Naive thymus-derived CD4-positive, alpha-beta T cell (primary cell): ENCODE data around the gene TRIP12. TPM values are rescaled to one million over a fixed set of nuclear protein-coding genes. Genes with fewer than 3 reads are reported as not detected.
A peak's percentile ranks its signal among the peaks of the same experiment; 100 is the strongest.
"Not testable (repeated sequence)": the region's sequence is repeated elsewhere in the genome, so short reads cannot be mapped to it uniquely, and the experiment has no call there.

Source experiments
- ATAC-seq: fragments of 150-1000 bp; cut with Tn5 transposase; 2 replicates; pipeline ENCODE4 v1.10.0; 2021; ENCODE audit warnings: mild to moderate bottlenecking, moderate library complexity
- CTCF ChIA-PET: fragments of 350-600 bp; sonication (Branson Sonifier 250); formaldehyde crosslinking; loops from one replicate; lab custom pipeline; 2021; ENCODE audit warnings: antibody characterized with exemption; lab: Charles Lee
- POLR2A ChIA-PET: fragments of 350-600 bp; sonication (Branson Sonifier 250); formaldehyde crosslinking; loops from one replicate; lab custom pipeline; 2021; ENCODE audit warnings: antibody characterized with exemption, inconsistent platforms; lab: Charles Lee
- DNase-seq, 9 donors: peaks; one replicate each; pipeline versions ENCODE4 v3.0.0 to v3.0.0-alpha.2; 2020 to 2022; ENCODE audit warnings: mixed read lengths in 1 of 9
- H3K27ac ChIP-seq: one replicate; pipeline ENCODE4 v1.7.0; 2013; ENCODE audit warnings: mild to moderate bottlenecking, low read depth, low read length, moderate library complexity
- H3K27me3 ChIP-seq, 2 donors: one replicate each; pipeline ENCODE4 v1.7.0; 2013; ENCODE audit warnings: low read length in 2 of 2, mild to moderate bottlenecking in 2 of 2, moderate library complexity in 2 of 2; ENCODE audit not compliant: control insufficient read depth in 2 of 2, insufficient read depth in 2 of 2
- H3K36me3 ChIP-seq, 3 experiments: 1 replicate in 2 of 3; 2 replicates in 1 of 3; pipeline ENCODE4 v1.7.0; 2013; ENCODE audit warnings: low read length in 3 of 3, mild to moderate bottlenecking in 3 of 3, moderate library complexity in 1 of 3; ENCODE audit not compliant: insufficient read depth in 3 of 3, control insufficient read depth in 2 of 3
- H3K4me1 ChIP-seq, 2 donors: one replicate each; pipeline ENCODE4 v1.7.0; 2013; ENCODE audit warnings: low read length in 2 of 2, mild to moderate bottlenecking in 2 of 2, moderate library complexity in 1 of 2; ENCODE audit not compliant: control insufficient read depth in 2 of 2, insufficient read depth in 2 of 2
- H3K4me3 ChIP-seq: 2 replicates; pipeline ENCODE4 v1.7.0; 2013; ENCODE audit warnings: mild to moderate bottlenecking, low read length
- H3K9me3 ChIP-seq, 3 experiments: 1 replicate in 2 of 3; 2 replicates in 1 of 3; pipeline ENCODE4 v1.7.0; 2013; ENCODE audit warnings: low read length in 3 of 3; ENCODE audit not compliant: control insufficient read depth in 2 of 3
- H3K27ac Mint-ChIP-seq, 9 donors: one replicate each; pipeline ENCODE4 v1.8.0; 2020 to 2022; ENCODE audit warnings: mixed read lengths in 9 of 9, mild to moderate bottlenecking in 8 of 9, moderate library complexity in 5 of 9, inconsistent platforms in 2 of 9
- H3K27me3 Mint-ChIP-seq, 5 donors: one replicate each; pipeline ENCODE4 v1.8.0; 2021 to 2022; ENCODE audit warnings: mixed read lengths in 5 of 5, mild to moderate bottlenecking in 1 of 5
- H3K36me3 Mint-ChIP-seq, 5 donors: one replicate each; pipeline ENCODE4 v1.8.0; 2020 to 2022; ENCODE audit warnings: mixed read lengths in 5 of 5, mild to moderate bottlenecking in 3 of 5, inconsistent platforms in 1 of 5
- H3K4me1 Mint-ChIP-seq, 7 donors: one replicate each; pipeline ENCODE4 v1.8.0; 2020 to 2022; ENCODE audit warnings: mixed read lengths in 7 of 7, mild to moderate bottlenecking in 3 of 7, inconsistent platforms in 1 of 7
- H3K4me3 Mint-ChIP-seq, 10 donors: one replicate each; pipeline ENCODE4 v1.8.0; 2020 to 2022; ENCODE audit warnings: mild to moderate bottlenecking in 10 of 10, mixed read lengths in 10 of 10, moderate library complexity in 6 of 10, inconsistent platforms in 2 of 10
- H3K9me3 Mint-ChIP-seq, 11 donors: one replicate each; pipeline ENCODE4 v1.8.0; 2020 to 2022; ENCODE audit warnings: mixed read lengths in 11 of 11, mild to moderate bottlenecking in 4 of 11, inconsistent platforms in 1 of 11, moderate library complexity in 1 of 11
- intact Hi-C, 2 donors: fragments of 100-400 bp; cut with micrococcal nuclease; formaldehyde crosslinking; loops; one replicate each; pipeline ENCODE4 v1.15.1; 2023
- polyA plus RNA-seq, 2 donors: library from polyadenylated mRNA; unstranded; fragments of 300-500 nt; fragmentation: Illumina TruSeq; gene quantifications; one replicate each; pipeline ENCODE4 v1.2.3, GENCODE V29; 2021
- total RNA-seq, 6 experiments: library from RNA in 5 of 6; stranded (reverse) in 5 of 6; gene quantifications; 1 replicate in 5 of 6; 2 replicates in 1 of 6; pipeline ENCODE4 v1.2.3 and lab custom pipeline; 2021 to 2026

Gene TRIP12
- total RNA-seq (100 to 1,000 TPM; 184 to 247 (median 231) TPM), polyA plus RNA-seq (10 to 100 TPM; 34.8 to 60.2 TPM), total RNA-seq (lab: John Stamatoyannopoulos, UW) (233 reads per million, percentile 94 among the genes with 10 or more reads in this experiment)

DNA sequence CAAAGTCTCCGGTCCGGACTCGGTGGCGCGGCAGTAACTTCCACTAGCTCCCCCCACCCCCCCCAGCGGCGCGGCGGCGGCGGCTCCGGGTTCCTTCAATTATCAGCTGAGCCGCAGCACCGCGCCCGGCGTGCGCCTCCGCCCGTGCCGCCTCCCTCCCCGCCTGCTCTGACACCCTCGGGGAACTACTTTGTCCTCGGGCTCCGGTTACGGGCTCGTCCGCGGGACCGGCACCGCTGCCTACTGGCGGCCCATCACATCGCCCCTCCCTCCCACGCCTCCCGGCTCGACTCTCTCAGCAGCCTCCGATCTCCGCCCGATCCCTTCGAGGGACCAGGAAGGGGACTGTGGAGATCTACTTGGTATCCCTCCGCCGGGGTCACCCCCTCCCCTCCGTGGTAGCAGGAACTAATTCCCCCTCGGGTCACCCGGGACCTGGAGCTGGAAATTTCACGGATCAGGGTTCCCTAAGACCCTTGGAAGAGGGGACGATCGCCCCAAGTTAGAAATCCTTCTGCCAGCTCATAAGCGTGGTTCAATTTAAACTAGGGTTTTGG is at the start of gene TRIP12:
Gene TRIP12, minus strand, starts transcription at position 118 of the 557 bp plus-strand sequence. CDS start 41,930 bp downstream, outside the sequence.
- peaks cover 18 to 35% of the 10 kb centered on the region in 2 donors for H3K4me1 ChIP-seq
- Mint-ChIP-seq H3K4me1 (peaks cover 30 to 62% (median 49%) of the 10 kb centered on the region in 7 donors), H3K36me3 (peaks cover 5 to 15% (median 7%) of the 10 kb centered on the region in 5 donors), H3K4me3 (peak within 1 kb of the TSS; percentile 85 to 99 (median 96)), H3K27me3 (no peaks in the 10 kb centered on the region), H3K27ac (peak within 1 kb of the TSS; percentile 93 to 100 (median 98)), H3K9me3 (peaks cover 0 to 10% (median 0%) of the 10 kb centered on the region in 11 donors)
- DNase-seq (peak; percentile 87 to 97 (median 95)), ATAC-seq (peak; percentile 88)
- H3K4me3 ChIP-seq: peak within 1 kb of the TSS; percentile 99
- intact Hi-C loops: loop anchor here (1.0 to 10.0 kb wide), 15 partner anchors 69 to 1859 kb away; partner anchors contain the start of genes PSMD1 (in 2 of the 2), CAB39 (in 1 of the 2), NCL (in 1 of the 2) and PDE6D (in 1 of the 2)
- H3K27ac ChIP-seq: peak within 1 kb of the TSS; percentile 98
- H3K36me3 ChIP-seq: peaks cover 0 to 16% (median 0%) of the 10 kb centered on the region in 3 experiments
- no peaks in the 10 kb centered on the region for H3K27me3 ChIP-seq
- POLR2A ChIA-PET: interaction anchor here (0.6 to 1.8 kb wide), 7 partner anchors 9 to 693 kb away, joined by 3 to 13 read pairs (median 4); no protein-coding TSS in a partner anchor
- CTCF ChIA-PET: interaction anchor here (0.6 to 1.3 kb wide), 2 partner anchors 93 to 128 kb away, joined by 3 read pairs; no protein-coding TSS in a partner anchor
- no peaks in the 10 kb centered on the region for H3K9me3 ChIP-seq

DNA sequence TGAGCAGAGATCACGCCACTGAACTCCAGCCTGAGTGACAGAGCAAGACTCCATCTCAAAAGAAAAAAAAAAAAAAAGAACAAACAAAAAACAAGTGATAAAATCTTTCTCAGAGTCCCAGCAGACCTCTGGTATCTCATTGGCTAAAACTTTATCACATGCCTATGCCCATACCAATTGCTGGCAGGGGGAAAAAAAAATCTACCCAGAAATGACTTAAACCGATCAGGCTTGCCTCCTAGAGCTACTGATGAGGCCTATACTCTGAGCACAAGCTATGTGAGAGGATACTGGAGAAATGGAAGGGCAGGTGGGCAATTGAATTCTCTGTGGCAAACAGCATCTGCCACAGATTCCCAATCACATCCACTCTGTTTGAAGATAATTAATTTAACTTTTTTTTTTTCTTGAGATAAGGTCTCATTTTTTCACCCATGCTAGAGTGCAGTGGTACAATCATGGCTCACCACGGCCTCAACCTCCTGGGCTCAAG is 49.5 kb upstream of the TRIP12 start:
- Histone ChIP-seq H3K4me1 (no peaks in the 10 kb centered on the region), H3K9me3 (no peaks in the 10 kb centered on the region), H3K36me3 (no peaks in the 10 kb centered on the region), H3K27me3 (no peaks in the 10 kb centered on the region), H3K4me3 (no peak overlapping the region), H3K27ac (no peak overlapping the region)
- no peaks in the 10 kb centered on the region for H3K4me1 Mint-ChIP-seq
- no peak overlapping the region for H3K4me3 Mint-ChIP-seq
- no peak for ATAC-seq
- ChIA-PET POLR2A (interaction anchor here (0.7 kb wide), 1 partner anchor 853 kb away, joined by 5 read pairs; no protein-coding TSS in a partner anchor), CTCF (no interaction called here)
- H3K36me3 Mint-ChIP-seq: peaks cover 0 to 6% (median 0%) of the 10 kb centered on the region in 5 donors
- no peak for DNase-seq
- intact Hi-C loops: no loop called here
- H3K9me3 Mint-ChIP-seq: peaks cover 0 to 2% (median 0%) of the 10 kb centered on the region in 11 donors
- no peak overlapping the region for H3K27ac Mint-ChIP-seq
- no peaks in the 10 kb centered on the region for H3K27me3 Mint-ChIP-seq

DNA sequence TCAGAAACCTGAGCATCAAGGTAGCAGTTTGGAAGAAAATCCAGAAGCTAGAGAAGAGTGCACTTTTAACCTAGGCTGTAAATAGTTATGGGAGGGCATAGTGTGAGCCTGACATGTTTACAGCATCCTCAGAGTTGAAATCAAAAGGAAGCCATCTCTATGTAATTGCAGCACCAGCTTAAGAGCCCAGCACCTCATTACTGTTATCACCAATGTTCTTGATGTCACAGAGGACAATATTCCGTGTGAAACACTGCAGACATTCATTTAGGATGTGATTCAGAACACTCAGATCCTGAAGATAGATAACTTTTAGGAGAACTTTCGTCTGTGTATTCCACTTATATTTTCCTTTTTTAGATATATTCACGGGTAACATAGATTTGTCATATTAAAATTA is 48.6 kb upstream of the TRIP12 start:
- DNase-seq: no peak
- no peaks in the 10 kb centered on the region for H3K27me3 ChIP-seq
- no peaks in the 10 kb centered on the region for H3K9me3 ChIP-seq
- no peak for ATAC-seq
- ChIA-PET POLR2A (no interaction called here), CTCF (no interaction called here)
- no peak overlapping the region for H3K4me3 ChIP-seq
- intact Hi-C loops: no loop called here
- Mint-ChIP-seq H3K27me3 (no peaks in the 10 kb centered on the region), H3K4me3 (no peak overlapping the region), H3K36me3 (peaks cover 0 to 6% (median 0%) of the 10 kb centered on the region in 5 donors), H3K9me3 (peaks cover 0 to 2% (median 0%) of the 10 kb centered on the region in 11 donors), H3K4me1 (no peaks in the 10 kb centered on the region), H3K27ac (no peak overlapping the region)
- no peaks in the 10 kb centered on the region for H3K36me3 ChIP-seq
- no peak overlapping the region for H3K27ac ChIP-seq
- H3K4me1 ChIP-seq: no peaks in the 10 kb centered on the region

DNA sequence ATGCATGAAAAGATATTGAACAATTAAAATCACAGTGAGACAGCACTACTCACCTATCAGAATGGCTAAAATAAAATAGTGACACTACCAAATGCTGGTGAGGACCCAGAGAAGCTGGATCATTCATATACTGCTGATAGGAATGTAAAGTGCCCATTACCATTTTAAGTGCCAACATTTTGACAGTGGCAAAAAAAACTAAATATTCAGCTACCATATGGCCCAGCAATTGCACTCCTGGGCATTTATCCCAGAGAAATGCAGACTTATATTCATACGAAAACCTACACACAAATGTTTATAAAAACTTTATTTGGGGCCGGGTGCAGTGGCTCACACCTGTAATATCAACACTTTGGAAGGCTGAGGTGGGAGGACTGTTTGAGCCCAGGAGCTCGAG is 48.1 kb upstream of the TRIP12 start:
- H3K27ac ChIP-seq: no peak overlapping the region
- H3K9me3 ChIP-seq: no peaks in the 10 kb centered on the region
- H3K27ac Mint-ChIP-seq: no peak overlapping the region
- H3K27me3 ChIP-seq: no peaks in the 10 kb centered on the region
- ChIA-PET POLR2A (no interaction called here), CTCF (no interaction called here)
- H3K36me3 ChIP-seq: no peaks in the 10 kb centered on the region
- peaks cover 0 to 2% (median 0%) of the 10 kb centered on the region in 11 donors for H3K9me3 Mint-ChIP-seq
- ATAC-seq: no peak
- no peak overlapping the region for H3K4me3 ChIP-seq
- no peaks in the 10 kb centered on the region for H3K4me1 Mint-ChIP-seq
- H3K36me3 Mint-ChIP-seq: peaks cover 0 to 6% (median 0%) of the 10 kb centered on the region in 5 donors
- intact Hi-C loops: no loop called here
- H3K4me1 ChIP-seq: no peaks in the 10 kb centered on the region
- DNase-seq: no peak
- no peaks in the 10 kb centered on the region for H3K27me3 Mint-ChIP-seq
- H3K4me3 Mint-ChIP-seq: no peak overlapping the region

DNA sequence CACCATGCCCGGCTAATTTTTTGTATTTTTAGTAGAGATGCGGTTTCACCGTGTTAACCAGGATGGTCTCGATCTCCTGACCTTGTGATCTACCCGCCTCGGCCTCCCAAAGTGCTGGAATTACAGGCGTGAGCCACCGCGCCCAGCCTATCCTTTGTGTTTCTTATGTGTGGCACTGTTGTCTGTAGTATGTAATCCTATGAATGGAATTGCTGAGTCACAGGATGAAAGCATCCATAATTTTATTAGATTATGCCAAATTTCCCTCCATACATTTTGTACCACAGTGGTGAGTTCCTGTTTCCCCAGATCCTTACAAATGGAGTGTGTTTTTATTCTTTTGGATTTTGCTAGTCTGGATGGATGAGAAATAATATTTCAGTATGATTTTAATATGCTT is 41.8 kb upstream of the TRIP12 start:
- ATAC-seq, H3K27me3 Mint-ChIP-seq, H3K9me3 ChIP-seq, H3K4me1 ChIP-seq, POLR2A ChIA-PET, CTCF ChIA-PET, H3K36me3 Mint-ChIP-seq, H3K4me1 Mint-ChIP-seq, H3K9me3 Mint-ChIP-seq, DNase-seq, H3K27ac Mint-ChIP-seq, H3K4me3 Mint-ChIP-seq, H3K36me3 ChIP-seq, H3K4me3 ChIP-seq, intact Hi-C loops, H3K27ac ChIP-seq, H3K27me3 ChIP-seq: not testable (repeated sequence)

DNA sequence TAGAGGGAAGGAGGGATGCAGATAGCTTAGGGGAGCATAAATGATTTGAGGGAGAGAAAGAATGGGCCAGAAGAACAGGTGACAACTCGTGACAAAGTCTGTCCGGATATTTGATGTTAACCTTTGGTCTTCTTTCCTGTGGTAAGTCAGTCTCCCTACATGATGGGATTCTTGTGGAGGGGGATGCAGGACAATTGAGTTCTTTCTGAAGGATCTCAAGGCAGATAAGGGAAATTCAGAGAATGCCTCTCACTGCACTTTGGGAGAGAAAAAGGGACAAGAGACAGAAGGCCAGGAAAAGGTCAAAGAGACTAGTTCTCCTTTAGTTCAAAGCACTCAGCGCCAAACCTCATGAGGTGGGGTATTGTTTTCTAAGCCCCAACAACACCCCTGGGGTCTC is 34.7 kb upstream of the TRIP12 start:
- intact Hi-C loops: no loop called here
- H3K9me3 Mint-ChIP-seq: no peaks in the 10 kb centered on the region
- no peak overlapping the region for H3K4me3 ChIP-seq
- H3K27me3 Mint-ChIP-seq: no peaks in the 10 kb centered on the region
- no peak for ATAC-seq
- H3K36me3 Mint-ChIP-seq: peaks cover 0 to 8% (median 0%) of the 10 kb centered on the region in 5 donors
- no peak overlapping the region for H3K27ac ChIP-seq
- H3K27ac Mint-ChIP-seq: no peak overlapping the region
- POLR2A ChIA-PET: no interaction called here
- no peaks in the 10 kb centered on the region for H3K36me3 ChIP-seq
- no peak for DNase-seq
- no peak overlapping the region for H3K4me3 Mint-ChIP-seq
- H3K27me3 ChIP-seq: no peaks in the 10 kb centered on the region
- CTCF ChIA-PET: no interaction called here
- H3K4me1 ChIP-seq: no peaks in the 10 kb centered on the region
- H3K9me3 ChIP-seq: no peaks in the 10 kb centered on the region
- peaks cover 0 to 2% (median 0%) of the 10 kb centered on the region in 7 donors for H3K4me1 Mint-ChIP-seq
